Aorta (tissue), 5 donors: ENCODE measurements around the gene ECT2. TPM values are rescaled to one million over a fixed set of nuclear protein-coding genes. Genes with fewer than 3 reads are reported as not detected.

Source experiments
- ATAC-seq: fragments of 200-7000 bp; cut with Tn5 transposase; one replicate; pipeline ENCODE4 v1.9.1; 2022; ENCODE audit warnings: moderate library complexity; ENCODE audit not compliant: low FRiP score
- DNase-seq, 2 donors: peaks; one replicate each; pipeline ENCODE4 v3.0.0-alpha.2; 2020
- H3K27ac ChIP-seq, 2 donors: one replicate each; pipeline ENCODE4 v1.5.1; 2013; ENCODE audit warnings: low read length in 2 of 2, mild to moderate bottlenecking in 2 of 2, moderate library complexity in 2 of 2, control low read depth in 1 of 2, inconsistent platforms in 1 of 2, low read depth in 1 of 2
- H3K27me3 ChIP-seq, 2 donors: one replicate each; pipeline ENCODE4 v1.6.1; 2013; ENCODE audit warnings: control low read depth in 1 of 2, low read length in 1 of 2, mild to moderate bottlenecking in 1 of 2, moderate library complexity in 1 of 2; ENCODE audit not compliant: insufficient read depth in 2 of 2, control insufficient read depth in 1 of 2
- H3K36me3 ChIP-seq, 2 donors: one replicate each; pipeline ENCODE4 v1.6.1; 2013; ENCODE audit warnings: control low read depth in 1 of 2, low read length in 1 of 2, mild to moderate bottlenecking in 1 of 2; ENCODE audit not compliant: insufficient read depth in 2 of 2, control insufficient read depth in 1 of 2
- H3K4me1 ChIP-seq, 2 donors: one replicate each; pipeline ENCODE4 v1.6.1; 2013; ENCODE audit warnings: low read length in 2 of 2, control low read depth in 1 of 2, mild to moderate bottlenecking in 1 of 2, moderate library complexity in 1 of 2; ENCODE audit not compliant: insufficient read depth in 2 of 2, control insufficient read depth in 1 of 2
- H3K4me3 ChIP-seq, 2 donors: one replicate each; pipeline ENCODE4 v1.5.1; 2013; ENCODE audit warnings: low read length in 2 of 2, control low read depth in 1 of 2, mild to moderate bottlenecking in 1 of 2
- H3K9me3 ChIP-seq: one replicate; pipeline ENCODE4 v1.6.1; 2013; ENCODE audit warnings: mild to moderate bottlenecking, low read length; ENCODE audit not compliant: control insufficient read depth
- WGBS, 2 donors: extraction: QIAGEN DNeasy Blood & Tissue Kit; methylation state at CpG; one replicate each; pipeline ENCODE4 v1.1.7; 2013; 5-methylcytosine and 5-hydroxymethylcytosine counted together
- intact Hi-C, 2 donors: fragments of 100-400 bp; cut with DNase I; formaldehyde crosslinking; loops; one replicate each; pipeline versions ENCODE4 v1.14.2 to v1.15.0; 2022
- polyA plus RNA-seq, 2 donors: library from polyadenylated mRNA; stranded (reverse); fragments of 200-250 nt; gene quantifications; one replicate each; pipeline ENCODE4 v1.2.3, GENCODE V29; 2013
- total RNA-seq, 2 donors: library from RNA; stranded (reverse); fragmentation: NEBNext Ultra II Directional; extraction: Animal tissue kit (Norgen Biotek cat#: 25700); gene quantifications; one replicate each; pipeline ENCODE4 v1.2.1, GENCODE V29; 2021
- donor health status: healthy with polysubstance abuse.
- donor health status: Bipolar disorder and iron deficiency.
- donor health status: DM: no; HTN: no; CAD: no.
- donor health status: DM: no; HTN: no; CAD: no.
- donor health status: DM: yes; HTN: yes; CAD: no.

Gene ECT2
- total and polyA plus RNA-seq, 4 donors = 2.8 to 10.0 (median 5.7) TPM

DNA sequence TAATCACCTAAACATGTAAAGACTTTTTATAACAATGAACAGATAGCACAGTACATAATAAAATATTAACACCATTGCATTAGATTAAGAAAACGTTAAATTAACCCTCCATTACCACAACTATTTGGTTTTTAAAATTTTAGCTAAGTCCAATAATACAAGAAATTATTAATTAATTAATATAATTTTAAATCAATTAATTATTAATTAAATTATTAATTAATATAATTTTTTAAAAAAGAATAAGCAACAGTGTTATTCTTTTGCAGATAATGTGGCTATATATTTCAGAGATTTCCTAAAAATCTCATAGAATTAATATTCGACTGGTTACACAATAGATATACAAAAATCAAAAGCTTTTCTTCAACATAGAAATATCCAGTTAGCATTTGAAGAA lies 82.5 kb downstream of the ECT2 start:
- 94 to 97% methylated on average over 2 of the region's 2 CpGs for WGBS, 2 donors
- ATAC-seq (no peak), DNase-seq (no peak)
- H3K27me3 ChIP-seq = no peaks in the 10 kb centered on the region
- no peak overlapping the region for H3K4me3 ChIP-seq
- no peaks in the 10 kb centered on the region for H3K4me1 ChIP-seq
- H3K9me3 ChIP-seq = no peaks in the 10 kb centered on the region
- intact Hi-C loops = no loop called here
- H3K36me3 ChIP-seq = no peaks in the 10 kb centered on the region
- no peak overlapping the region for H3K27ac ChIP-seq

DNA sequence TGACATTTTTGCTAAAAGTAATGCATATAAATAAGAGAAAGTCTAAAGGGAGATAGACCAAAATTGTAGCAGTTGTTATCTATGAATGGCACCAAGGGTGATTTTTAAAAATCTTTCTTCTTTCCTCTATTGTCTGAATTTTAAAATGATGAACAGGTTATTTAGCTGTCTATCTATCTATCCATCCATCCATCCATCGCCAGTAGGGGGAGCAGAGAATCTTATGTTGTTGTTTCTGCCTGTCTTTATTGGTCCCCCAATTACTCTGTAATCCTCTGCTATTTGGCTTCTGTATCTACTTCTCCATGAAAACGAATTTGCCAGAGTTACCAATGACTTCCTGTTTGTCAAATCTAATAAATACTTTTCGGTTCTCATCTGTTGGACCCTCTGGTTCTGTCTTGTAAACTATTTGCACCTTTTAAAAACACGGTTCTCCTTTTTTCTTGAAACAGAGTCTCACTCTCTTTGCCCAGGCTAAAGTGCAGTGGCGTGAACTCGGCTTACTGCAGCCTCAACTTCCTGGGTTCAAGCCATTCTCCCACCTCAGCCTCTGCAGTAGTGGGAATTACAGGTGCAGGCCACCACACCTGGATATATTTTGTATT lies 86.0 kb downstream of the ECT2 start:
- WGBS, 2 donors = 50 to 51% methylated on average over 6 of the region's 6 CpGs
- intact Hi-C loops = loop anchor here in 1 of 2 donors (5.0 kb wide), 1 partner anchor 211 kb away; no protein-coding TSS in a partner anchor
- H3K9me3 ChIP-seq = no peaks in the 10 kb centered on the region
- no peaks in the 10 kb centered on the region for H3K27me3 ChIP-seq
- H3K27ac ChIP-seq = no peak overlapping the region
- no peaks in the 10 kb centered on the region for H3K36me3 ChIP-seq
- no peaks in the 10 kb centered on the region for H3K4me1 ChIP-seq
- no peak overlapping the region for H3K4me3 ChIP-seq
- ATAC-seq (no peak), DNase-seq (no peak)

DNA sequence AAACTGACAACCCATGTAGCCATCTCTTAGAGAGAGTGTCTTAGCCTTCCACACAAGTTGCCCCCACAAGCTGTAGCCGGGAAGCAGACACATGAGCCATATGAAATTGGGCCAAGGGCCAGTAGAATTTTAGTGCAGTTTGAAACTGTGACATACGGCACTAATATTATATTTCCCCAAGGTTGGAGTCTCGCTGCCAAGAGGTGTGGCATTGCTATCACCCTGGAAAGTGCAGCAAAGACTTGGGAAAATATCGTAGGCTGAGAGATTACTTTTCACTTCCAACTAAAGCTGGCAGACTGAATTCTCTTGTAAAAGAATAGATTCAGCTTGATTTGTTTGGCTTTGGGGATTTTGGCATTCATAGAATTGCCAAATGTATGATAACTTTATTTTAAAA lies 89.2 kb downstream of the ECT2 start:
- DNase-seq = no peak
- no peaks in the 10 kb centered on the region for H3K36me3 ChIP-seq
- no peaks in the 10 kb centered on the region for H3K9me3 ChIP-seq
- no peaks in the 10 kb centered on the region for H3K4me1 ChIP-seq
- ATAC-seq = no peak
- H3K27me3 ChIP-seq = peaks cover 0 to 2% of the 10 kb centered on the region in 2 donors
- 2 to 7% methylated on average over 4 of the region's 4 CpGs for WGBS, 2 donors
- no peak overlapping the region for H3K4me3 ChIP-seq
- intact Hi-C loops = loop anchor here in 1 of 2 donors (5.0 kb wide), 1 partner anchor 208 kb away; no protein-coding TSS in a partner anchor
- no peak overlapping the region for H3K27ac ChIP-seq

DNA sequence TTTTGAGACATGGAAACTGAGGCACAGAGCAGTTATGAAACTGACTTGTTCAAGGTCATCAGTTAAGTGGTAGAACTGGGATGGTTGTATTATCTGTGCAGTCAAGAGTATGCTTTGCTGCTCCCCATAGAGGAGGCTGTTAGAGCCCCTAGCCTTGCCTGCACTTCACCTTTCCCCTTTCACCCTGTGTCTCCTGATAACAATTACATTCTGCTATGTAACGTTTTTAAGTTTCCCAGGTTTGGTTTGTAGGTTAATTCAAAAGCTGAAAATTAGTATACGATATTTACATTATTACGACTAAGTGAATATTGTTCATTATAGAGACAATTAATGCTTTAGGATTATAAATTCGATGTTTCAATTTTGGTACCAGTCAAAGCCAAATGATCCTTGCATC lies 89.9 kb downstream of the ECT2 start:
- H3K4me3 ChIP-seq = no peak overlapping the region
- DNase-seq = no peak
- intact Hi-C loops = no loop called here
- peaks cover 0 to 4% of the 10 kb centered on the region in 2 donors for H3K27me3 ChIP-seq
- ATAC-seq = no peak
- no peaks in the 10 kb centered on the region for H3K36me3 ChIP-seq
- WGBS, 2 donors = 75% methylated on average over 4 of the region's 4 CpGs
- H3K27ac ChIP-seq = no peak overlapping the region
- no peaks in the 10 kb centered on the region for H3K9me3 ChIP-seq
- no peaks in the 10 kb centered on the region for H3K4me1 ChIP-seq

DNA sequence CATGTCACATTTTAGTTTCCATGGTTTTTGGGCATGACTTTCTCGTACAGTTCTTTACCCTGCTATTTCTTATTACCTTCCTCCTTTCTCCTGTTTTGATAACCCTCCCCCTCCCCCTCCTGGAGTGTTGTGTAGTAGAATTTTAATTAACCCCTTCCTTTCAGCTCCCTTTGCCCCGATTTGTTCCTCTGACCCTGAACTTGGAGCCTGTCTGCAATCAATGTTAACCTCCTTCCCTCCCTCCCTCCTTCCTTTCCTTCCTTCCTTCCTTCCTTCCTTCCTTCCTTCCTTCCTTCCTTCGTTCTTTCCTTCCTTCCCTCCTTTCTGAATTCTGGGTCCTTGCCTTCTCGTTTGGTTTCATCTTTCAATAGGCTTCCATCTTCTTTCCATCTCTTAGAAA lies 90.4 kb downstream of the ECT2 start:
- Histone ChIP-seq H3K27ac (no peak overlapping the region), H3K9me3 (no peaks in the 10 kb centered on the region), H3K4me3 (no peak overlapping the region), H3K27me3 (peaks cover 0 to 4% of the 10 kb centered on the region in 2 donors), H3K36me3 (no peaks in the 10 kb centered on the region), H3K4me1 (no peaks in the 10 kb centered on the region)
- 47 to 56% methylated on average over 4 of the region's 4 CpGs for WGBS, 2 donors
- DNase-seq (no peak), ATAC-seq (no peak)
- intact Hi-C loops = no loop called here

DNA sequence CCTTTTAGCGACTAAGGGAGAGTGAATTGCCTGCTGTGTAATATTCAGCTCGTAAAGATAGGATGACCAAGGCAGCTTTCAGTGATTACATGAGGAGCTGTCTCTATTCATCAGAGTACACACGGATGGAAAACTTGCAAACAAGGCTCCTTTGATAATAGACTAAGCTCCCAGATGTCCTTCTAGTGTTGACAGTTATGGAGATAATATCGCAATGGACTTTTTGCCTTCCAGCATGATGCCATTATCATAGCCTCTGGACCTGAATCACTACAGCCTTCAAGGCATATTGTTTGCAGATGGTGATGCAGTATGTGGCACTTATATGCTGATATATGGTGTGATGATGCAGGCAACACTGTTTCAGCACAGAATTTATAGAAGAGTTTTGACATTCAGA lies 93.9 kb downstream of the ECT2 start:
- 70 to 79% methylated on average over 4 of the region's 4 CpGs for WGBS, 2 donors
- Histone ChIP-seq H3K9me3 (no peaks in the 10 kb centered on the region), H3K36me3 (no peaks in the 10 kb centered on the region), H3K4me1 (no peaks in the 10 kb centered on the region), H3K27ac (no peak overlapping the region), H3K4me3 (no peak overlapping the region), H3K27me3 (peaks cover 0 to 4% of the 10 kb centered on the region in 2 donors)
- intact Hi-C loops = no loop called here
- DNase-seq (no peak), ATAC-seq (no peak)

DNA sequence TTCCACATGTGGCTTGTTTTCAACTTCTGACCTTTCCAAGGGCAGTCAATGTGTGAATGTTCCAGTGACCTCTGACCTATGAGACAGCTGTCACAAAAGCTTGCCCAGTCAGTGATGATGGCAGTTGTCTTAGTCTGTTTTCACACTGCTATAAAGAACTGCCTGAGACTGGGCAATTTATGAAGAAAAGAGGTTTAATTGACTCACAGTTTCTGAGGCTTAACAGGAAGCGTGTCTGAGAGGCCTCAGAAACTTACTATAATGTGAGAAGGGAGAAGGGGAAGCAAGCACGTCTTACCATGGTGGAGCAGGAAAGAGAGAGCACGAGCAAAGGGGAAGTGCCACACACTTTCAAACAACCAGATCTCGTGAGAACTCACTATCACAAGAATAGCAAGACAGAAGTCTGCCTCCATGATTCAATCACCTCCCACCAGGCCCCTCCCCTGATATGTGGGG lies 95.6 kb downstream of the ECT2 start:
- H3K27me3 ChIP-seq = peaks cover 0 to 4% of the 10 kb centered on the region in 2 donors
- 57 to 62% methylated on average over 4 of the region's 4 CpGs for WGBS, 2 donors
- DNase-seq = no peak
- no peaks in the 10 kb centered on the region for H3K9me3 ChIP-seq
- no peaks in the 10 kb centered on the region for H3K36me3 ChIP-seq
- no peak overlapping the region for H3K4me3 ChIP-seq
- H3K4me1 ChIP-seq = no peaks in the 10 kb centered on the region
- intact Hi-C loops = no loop called here
- no peak for ATAC-seq
- H3K27ac ChIP-seq = no peak overlapping the region

DNA sequence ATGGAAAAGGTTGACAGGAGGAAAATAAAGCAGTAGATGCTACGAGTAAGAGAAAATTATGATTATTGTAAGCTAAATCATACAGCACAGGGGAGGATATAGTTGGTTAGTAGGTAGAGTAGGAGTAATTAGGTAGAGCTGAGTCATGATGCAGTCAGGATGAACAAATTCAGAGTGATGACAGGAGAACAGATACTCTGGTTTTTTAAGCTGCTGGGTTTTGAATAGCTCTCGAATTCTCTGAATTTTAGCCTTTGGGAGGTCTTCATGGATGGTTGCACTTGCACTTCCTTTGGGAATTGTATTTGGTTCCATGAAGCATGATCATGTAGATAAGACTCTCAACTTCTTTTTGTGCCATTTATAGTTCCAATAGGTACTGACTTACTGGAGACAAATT lies 96.2 kb downstream of the ECT2 start:
- no peak for ATAC-seq
- no peaks in the 10 kb centered on the region for H3K9me3 ChIP-seq
- H3K4me3 ChIP-seq = no peak overlapping the region
- DNase-seq = no peak
- WGBS, 2 donors = 41 to 53% methylated on average over 2 of the region's 2 CpGs
- peaks cover 0 to 4% of the 10 kb centered on the region in 2 donors for H3K27me3 ChIP-seq
- no peaks in the 10 kb centered on the region for H3K36me3 ChIP-seq
- H3K4me1 ChIP-seq = no peaks in the 10 kb centered on the region
- H3K27ac ChIP-seq = no peak overlapping the region
- intact Hi-C loops = no loop called here

DNA sequence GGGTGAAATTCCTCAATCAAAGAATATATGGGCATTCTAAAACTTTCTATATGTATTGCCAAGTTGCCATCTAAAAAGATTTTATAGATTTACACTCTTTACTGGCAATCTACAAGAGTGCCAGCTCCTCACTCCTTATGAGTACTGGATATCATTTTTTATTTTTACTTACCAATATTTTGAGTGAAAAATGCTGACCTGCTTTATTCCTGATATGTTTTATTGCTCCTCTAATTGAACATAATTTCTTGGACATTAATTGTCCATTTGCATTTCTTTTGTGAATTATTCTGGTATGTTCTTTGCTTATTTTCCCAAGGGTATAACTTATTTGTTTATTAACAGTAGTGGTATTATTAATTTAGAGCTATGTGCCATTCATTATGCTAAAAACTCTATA lies 96.8 kb downstream of the ECT2 start:
- ATAC-seq (no peak), DNase-seq (no peak)
- H3K27me3 ChIP-seq = peaks cover 0 to 4% of the 10 kb centered on the region in 2 donors
- no peaks in the 10 kb centered on the region for H3K9me3 ChIP-seq
- intact Hi-C loops = no loop called here
- no peaks in the 10 kb centered on the region for H3K4me1 ChIP-seq
- no peaks in the 10 kb centered on the region for H3K36me3 ChIP-seq
- H3K27ac ChIP-seq = no peak overlapping the region
- no peak overlapping the region for H3K4me3 ChIP-seq
